GM18499 (cell line): Measurements from ENCODE around the gene FOXP1.

ENCODE experiments used
- ATAC-seq: cut with Tn5 transposase; IDR thresholded peaks from one replicate; pipeline ENCODE4 v1.9.1; 2021; ENCODE audit warnings: moderate number of reproducible peaks; ENCODE audit not compliant: insufficient read depth, unreplicated experiment

The FOXP1 gene

DNA sequence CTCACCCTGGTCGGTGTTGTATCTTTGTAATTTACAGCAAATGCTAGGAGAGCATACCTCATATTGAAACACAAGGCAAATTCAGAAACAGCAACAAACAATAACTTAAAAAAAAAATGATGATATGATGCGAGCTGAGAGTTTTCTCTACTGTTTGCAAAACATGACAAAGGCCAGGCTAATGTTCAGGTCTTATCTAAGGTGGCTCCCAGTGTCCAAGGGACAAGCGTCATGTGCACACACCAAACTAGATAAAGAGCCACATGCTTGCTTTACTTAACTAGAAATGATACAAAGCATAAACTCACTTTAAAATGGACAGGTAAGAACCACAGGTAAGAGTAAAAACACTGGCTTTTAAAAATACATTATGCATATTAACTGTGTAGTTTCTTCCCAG is 375.9 kb downstream of the FOXP1 start:
- ATAC-seq: no peak

DNA sequence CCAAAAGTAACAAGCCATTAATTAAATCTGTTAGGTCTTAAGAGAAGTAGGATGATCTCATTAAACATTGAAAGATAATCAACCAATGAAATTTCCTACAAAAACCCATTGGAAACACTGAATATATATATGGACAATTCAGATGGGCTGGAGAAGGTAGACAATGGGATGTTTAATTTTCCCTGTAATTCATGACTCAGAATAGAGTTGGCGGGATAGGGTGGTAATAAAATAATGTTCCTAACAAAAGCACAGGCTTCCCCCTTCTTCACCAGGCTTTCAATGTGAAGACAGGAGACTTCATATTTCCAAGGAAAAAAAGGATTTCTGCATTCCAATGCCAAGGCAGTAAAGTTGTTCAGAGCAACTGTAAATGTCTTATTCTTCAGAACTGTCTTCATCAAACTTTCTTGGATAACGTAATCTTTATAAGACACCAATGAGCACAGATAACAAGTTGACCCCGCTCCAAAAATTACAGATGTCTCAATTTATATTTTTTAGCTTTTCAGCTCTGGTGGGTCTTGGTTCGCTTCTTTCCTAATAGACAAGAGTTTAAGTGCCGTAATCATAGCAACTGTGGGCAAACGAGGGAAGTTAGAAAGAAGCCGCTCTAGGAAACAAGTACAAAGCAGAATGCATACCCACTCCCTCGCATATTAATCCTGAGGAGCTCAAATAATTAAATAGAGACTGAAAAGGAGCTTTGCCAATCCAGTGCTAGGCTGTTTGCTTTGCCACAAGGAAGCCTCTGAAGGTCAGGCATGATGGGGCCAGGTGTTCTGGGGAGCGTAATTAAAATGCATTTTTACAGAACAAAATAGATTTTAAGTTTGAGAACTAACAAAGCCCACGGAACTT is 377.0 kb downstream of the FOXP1 start:
- no peak for ATAC-seq

DNA sequence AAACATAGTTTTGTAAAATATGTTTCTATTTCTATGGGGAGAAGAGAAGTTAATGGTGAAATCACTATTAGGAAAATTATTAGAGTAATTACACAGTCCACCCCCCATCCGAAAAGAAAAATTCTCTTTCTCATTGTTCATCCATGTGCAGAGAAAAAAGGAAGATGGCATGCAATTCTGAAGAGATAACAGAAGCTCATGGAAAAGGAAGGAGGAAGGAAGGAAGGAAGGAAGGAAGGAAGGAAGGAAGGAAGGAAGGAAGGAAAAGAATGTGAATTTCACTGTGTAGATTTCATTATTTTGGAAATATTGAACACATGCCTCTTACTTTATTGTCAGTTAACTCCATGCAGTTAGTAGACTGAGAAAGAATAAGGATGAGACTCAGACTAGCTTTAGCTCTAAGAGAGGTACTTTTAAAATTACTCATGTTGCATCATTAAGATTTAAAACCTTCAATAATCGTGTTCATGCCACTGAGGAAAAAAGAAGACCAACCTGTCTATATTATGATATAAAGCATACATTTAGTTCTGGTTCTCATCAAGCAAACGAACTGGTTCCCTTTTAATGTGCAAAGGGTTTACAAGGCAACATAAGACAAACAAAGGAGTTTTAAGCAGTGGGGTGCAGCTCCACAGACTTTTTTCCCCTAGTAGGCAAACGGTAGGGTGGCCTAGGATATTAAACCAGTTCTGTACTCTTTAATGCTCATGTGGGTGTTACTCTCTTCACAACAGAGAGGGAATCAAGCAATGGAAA is 379.6 kb downstream of the FOXP1 start:
- ATAC-seq: no peak

DNA sequence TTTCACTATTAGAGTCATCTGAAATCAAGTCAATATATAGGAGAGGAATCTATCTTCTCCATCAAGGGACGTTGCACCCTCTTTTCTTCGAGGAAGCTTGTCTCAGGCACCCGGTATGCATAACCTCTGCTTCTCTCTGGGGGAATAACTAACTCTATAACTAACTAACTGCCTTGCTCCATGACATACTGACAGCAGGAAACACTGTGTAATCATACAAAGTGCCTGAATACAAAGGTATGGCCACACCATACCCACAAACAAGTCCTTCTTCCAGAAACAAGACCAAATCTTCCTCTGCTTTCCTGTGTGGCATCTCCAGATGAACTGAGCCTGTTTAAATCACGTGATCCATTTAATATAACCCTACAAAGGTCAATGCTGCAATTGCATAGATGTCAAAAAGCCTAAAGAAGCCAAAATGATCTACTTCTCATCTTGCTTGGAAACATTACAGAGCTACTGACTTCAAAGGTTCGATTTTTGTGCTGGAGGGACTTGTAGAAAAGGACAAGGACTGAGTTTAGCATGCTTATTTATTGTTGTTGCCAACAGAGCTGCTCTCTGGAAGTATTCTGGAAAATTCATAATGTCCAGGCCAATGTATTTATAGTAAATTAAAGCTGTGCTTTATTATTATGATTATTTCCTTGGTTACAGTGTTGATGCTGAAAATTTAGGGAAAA is 380.5 kb downstream of the FOXP1 start:
- no peak for ATAC-seq

DNA sequence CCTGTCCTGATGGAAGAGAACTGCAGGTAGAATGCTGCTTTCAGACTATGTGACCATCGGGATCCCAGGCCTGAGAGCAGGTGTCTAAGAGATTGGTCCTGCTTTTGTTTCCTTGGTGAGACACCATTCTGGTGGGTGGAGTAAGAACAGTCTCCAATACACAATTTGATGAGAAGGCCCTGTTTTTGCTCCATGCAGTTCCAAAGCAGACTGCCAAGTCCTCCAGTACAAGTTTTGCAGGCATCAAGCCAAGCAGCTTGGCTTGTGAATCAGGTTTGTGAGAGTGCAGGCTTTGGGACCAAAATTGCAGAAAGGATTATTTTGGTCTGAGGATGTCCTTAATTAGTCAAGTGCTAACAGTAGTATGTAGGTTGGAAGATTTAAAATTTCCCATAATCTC is 381.6 kb downstream of the FOXP1 start:
- ATAC-seq: no peak

DNA sequence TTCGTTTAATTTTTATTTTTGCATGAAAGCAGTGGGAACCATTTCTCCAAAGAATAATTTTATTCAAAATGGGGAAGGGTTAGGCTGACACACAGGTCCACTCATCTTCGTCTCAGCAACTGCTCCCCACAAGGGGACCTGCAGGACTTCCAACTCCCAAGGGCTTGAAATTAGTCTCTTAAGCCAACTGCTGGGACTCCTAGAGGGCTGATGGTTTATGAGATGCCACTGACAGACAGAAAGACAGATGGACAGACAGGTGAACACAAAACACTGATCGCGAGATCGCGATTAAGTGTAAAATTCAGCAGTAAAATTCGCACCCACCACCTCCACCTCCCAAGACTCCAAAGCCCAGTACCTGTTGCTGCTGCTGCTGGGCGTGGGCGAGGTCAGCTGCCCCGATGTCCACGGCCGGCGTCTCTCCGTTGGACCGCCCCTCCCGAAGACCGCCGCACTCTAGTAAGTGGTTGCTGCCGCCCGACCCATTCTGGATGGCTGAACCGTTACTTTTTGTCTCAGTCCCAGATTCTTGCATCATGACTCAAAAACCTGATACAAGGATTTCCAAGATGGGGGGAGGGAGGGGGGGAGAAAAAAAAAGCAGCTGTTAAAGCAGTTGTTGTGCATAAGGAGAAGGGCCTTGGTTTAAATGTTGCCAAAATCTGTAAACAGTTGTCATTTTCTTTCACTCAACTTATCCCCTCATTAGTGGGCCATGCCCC is 385.5 kb downstream of the FOXP1 start:
- no peak for ATAC-seq

DNA sequence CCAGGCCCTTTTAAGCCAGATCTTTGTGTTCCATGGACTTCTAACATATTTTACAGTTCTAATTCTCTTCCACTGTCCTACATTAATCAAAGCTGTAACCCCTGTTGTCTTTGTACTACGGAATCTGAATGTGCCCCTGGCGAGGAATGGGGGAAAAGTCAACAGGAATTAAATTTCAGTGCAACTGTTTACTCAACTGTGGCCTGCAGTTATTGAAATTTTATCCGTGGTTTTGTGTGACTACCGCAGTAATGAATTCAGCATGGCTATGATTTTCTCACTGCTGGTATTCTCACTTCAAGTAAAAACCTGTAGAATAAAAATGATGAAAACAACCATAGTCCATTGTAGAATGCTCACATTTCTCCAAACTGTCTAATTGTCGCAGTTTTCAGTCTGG is 388.0 kb downstream of the FOXP1 start:
- ATAC-seq: no peak

DNA sequence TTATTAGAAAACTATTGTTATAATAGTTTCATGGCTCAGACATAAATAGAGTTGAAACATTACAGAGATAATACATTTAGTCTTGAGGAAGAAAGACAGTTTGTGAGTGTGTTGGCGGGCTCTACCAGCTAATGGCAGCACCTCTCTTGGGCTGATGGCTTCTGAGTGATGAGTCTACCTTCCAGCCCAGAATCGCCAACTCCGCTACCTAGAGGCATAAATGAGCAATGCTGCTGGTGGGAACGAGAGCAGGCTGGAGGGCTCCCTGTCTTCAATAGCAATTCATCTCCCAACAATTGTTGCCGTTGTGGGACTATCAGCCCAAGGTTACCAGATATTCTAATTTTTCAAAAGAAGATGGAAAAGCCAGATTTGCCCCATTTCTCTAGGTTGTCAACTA is 388.7 kb downstream of the FOXP1 start:
- ATAC-seq: no peak

DNA sequence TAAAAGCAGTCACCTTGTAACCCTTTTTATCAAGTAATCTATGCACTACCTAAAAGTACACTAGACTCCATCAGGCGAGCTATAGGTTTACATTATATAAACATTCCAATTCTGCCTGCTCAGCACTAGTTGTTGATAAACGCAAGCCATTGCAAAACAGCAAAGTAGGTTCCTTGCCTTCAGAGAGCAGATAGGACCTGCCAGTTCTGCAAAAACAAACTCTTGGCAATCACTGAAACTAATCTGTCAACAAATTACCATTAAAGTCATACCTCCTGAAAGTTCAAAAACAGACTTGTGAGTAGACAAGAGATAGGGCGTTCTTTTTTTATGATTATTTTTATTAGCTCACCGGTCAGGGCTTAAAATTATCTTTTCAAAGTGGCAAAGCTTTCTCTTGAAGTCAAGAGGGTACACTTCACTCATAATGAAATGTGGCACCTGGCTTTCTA is 392.5 kb downstream of the FOXP1 start:
- no peak for ATAC-seq

DNA sequence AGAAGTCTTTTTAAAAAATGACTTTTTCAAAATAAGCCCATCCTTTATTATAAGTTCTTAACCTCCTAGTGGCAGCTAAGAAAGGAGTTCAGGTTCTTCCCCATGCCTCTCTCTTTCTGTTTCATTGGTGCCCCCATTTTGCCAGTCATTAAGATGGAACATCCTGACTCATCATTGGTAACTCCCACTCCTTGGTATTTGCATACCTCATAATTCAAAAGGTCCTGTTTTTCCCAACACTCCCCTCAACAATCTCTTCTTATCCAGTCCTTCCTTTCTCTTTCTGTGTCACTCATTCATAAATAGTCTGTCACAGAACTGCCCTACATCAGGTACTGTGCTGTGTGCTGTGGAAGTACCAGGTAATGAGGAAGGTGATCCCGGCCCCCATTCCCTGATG is 394.0 kb downstream of the FOXP1 start:
- ATAC-seq: no peak

DNA sequence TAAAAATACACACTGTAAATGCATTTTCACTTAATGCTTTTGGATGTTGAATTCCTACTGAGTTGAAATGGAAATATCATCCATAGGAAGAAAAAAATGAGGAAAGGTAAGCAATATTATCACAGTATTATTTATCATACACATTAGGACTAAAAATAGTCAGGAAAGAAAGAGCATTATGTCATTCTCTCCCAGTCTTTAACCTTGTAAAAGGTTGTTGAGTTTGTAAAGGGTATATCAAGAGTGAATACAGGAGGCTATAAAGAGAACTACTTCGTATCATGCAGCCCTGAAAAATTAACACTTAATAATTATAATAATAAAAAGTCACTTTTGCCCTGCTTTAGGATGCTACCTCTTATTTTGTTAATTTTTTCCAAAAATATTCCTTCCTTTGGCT is 395.8 kb downstream of the FOXP1 start:
- ATAC-seq: no peak

DNA sequence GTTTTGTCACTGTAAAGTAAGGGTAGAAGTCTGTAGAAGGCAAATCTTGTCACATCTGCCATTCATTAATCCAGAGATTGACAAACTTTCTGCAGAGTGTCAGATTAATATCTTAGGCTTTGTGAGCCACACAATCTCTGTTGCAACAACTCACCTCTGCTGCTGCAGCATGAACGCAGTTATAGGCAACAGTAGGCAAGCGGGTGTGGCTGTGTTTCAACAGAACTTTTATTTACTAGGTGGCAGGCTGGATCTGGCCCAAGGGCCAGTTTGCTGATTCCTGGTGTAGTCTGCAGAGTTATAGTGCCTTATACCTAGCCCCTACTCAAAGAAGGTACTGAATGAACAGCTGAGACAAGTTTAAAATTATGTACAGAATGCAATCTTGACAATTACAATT is 396.7 kb downstream of the FOXP1 start:
- no peak for ATAC-seq

DNA sequence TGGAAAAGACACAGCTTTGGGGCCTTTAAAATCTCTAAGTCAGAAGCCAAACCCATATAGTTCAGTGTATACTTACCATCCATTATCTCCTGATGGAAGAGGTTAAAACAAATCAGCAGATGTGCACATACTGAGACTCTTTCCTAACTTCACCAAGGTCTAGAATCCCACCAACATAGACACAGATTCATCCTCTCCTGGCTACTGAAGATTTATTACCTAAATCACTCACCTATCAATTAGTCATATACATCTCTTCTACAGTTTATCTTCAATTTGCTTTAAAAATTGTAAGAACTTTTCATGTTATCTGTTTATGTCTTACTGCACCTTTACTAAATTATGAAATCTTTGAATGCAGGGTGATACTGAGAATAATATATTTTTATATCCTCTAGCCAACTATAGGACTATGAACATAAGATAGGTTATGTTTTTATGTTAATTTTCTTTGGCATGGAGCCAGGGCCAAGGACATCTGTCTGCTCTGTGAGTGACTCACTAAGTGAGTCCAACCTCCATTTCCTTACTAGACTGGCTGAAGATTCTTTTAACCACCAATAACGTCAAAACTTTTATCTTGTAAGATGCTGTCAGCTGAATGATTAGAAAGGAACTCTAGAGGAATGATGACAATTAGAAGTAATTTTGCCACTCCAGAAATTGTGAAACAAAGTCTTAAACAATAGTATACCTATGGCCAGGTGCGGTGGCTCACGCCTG is 397.6 kb downstream of the FOXP1 start:
- ATAC-seq: no peak

DNA sequence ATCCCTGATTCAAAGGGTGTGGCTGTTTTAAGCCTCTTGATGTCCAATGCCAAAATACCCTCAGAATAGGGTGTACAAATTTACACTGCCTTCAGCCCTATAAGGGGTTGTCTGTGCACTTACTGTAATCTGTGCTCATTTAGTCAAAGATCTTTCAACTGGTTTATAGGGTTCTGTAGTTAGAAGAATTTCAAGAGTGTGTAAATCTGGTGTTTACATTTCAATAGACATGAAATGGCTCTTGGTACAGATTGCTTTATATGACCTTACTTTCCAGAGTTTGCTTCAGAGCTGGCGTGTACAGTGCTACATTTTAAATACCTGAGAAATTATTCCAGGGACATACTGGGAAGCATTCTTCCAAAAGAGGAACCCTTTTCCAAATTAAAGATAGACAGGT is 399.3 kb downstream of the FOXP1 start:
- no peak for ATAC-seq

DNA sequence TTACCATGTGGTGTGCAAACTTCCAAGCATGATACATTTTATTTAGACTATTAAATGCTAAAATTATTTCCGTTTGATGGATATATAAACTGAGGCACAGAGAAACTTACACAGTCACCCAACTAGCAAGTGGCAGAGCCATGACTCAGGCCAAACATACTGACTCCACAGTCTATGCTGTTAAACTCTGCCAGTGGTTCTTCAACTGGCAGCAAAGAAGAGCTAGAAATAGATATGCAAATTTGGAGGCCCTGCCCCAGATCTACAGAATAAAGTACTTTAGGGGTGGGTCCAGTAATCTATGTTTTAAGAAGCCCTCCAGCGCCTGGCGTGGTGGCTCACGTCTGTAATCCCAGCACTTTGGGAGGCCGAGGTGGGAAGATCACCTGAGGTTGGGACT is 400.0 kb downstream of the FOXP1 start:
- ATAC-seq: no peak

DNA sequence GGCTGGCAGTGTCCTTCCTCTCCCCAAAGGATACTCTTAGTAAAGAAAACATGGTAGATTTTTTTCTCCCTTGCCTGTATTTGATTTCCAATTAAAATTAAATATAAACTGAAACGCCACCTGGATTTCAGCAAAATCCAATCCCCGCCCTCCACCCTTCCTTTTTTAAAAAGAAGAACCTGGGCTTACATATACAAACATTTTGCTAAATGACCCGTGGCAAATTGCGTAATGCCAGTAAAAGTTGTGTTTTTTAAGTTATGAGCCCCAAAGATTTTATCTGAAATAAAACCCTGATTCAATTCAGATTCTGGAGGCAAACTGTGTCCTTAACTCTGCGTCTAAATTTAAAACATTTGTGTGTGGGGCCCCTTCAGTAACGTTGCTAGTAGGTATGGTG is 403.0 kb downstream of the FOXP1 start:
- ATAC-seq: no peak

DNA sequence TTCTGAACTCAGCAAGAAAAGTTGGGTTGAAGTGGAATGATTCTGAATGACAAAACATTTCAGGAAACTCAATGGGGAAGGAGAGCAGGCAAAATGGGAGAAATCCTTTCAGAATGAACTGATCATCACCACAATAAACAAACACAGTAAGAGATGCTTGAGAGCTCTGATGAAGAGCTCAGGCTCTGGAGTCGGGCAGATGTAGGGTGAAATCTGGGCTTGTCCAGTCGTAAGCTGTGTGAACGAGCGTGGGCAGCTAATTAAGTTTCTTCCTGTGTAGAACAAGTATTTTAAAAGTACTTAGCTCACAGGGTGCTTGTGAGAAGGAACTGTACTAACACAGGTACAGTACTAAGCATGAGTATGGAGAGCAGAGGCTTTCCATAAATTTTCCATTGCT is 406.2 kb downstream of the FOXP1 start:
- no peak for ATAC-seq

DNA sequence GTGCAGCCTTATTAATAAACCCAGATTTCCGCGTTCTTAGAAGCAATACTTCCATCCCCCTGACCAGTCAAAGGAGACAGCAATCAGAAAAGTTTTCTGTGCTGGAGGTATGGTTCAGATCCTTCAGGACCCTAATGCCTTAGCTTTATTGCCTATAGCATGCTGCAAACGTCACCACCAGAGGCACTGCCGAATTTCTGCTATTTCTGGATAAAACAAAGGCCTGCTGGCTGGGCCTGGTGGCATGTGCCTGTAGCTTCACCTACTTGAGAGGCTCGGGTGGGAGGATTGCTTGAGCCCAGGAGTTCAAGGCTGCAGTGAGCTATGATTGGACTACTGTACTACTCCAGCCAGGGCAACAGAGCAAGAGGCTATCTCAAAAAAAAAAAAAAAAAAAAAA is 407.2 kb downstream of the FOXP1 start:
- no peak for ATAC-seq

DNA sequence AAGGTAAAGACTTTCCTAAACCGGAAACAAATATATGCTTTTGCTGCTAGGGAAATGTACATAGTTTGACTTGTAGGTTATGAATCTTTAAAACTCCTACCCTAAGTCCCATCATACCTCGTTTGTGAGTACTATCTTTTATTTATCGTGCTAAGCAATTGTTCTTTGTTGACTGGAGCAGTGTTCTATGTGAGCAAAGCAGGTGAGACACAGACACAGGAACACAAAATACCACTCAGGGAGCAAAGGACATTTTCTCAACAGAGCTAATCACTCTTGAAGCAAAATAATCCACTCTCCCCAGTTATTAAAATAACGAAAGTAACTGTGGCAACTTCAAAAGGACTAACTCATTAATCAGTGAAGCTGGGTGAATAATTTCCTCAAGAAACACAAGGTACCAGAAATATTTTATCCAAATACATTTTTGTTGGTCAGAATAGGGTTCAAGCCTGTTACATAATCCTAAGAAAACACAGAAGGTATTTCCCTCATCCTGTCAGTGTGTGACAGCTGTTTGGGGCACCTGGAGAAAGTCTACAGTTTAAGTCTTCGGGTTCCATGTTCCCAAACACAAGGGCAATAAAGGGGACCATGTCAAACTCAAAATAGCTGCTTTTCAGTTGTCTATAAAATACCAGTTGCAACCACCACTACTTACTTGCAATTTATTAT is 407.7 kb downstream of the FOXP1 start:
- ATAC-seq: no peak
